Retinal pigment epithelial cell (primary cell): Measurements from ENCODE around the gene HCFC2.
"Not testable (repeated sequence)": the region's sequence is repeated elsewhere in the genome, so short reads cannot be mapped to it uniquely, and the experiment has no call there.

Source experiments
- DNase-seq: peaks from one replicate; pipeline ENCODE4 v3.0.0-alpha.2; 2010; ENCODE audit warnings: low read depth
- H3K4me3 ChIP-seq: 2 replicates; pipeline ENCODE4 v1.5.1; 2011; ENCODE audit warnings: mild to moderate bottlenecking, low read length, control low read depth, moderate library complexity
- CTCF ChIP-seq: conservative IDR thresholded peaks from 2 replicates; pipeline ENCODE4 v1.5.1; 2011; ENCODE audit warnings: low read depth, low read length, control low read depth, inconsistent platforms

HCFC2 gene

GRCh38 chr12:104106965-104107364, 42.6 kb downstream of the HCFC2 start:
- no peak for TF ChIP-seq CTCF

DNA sequence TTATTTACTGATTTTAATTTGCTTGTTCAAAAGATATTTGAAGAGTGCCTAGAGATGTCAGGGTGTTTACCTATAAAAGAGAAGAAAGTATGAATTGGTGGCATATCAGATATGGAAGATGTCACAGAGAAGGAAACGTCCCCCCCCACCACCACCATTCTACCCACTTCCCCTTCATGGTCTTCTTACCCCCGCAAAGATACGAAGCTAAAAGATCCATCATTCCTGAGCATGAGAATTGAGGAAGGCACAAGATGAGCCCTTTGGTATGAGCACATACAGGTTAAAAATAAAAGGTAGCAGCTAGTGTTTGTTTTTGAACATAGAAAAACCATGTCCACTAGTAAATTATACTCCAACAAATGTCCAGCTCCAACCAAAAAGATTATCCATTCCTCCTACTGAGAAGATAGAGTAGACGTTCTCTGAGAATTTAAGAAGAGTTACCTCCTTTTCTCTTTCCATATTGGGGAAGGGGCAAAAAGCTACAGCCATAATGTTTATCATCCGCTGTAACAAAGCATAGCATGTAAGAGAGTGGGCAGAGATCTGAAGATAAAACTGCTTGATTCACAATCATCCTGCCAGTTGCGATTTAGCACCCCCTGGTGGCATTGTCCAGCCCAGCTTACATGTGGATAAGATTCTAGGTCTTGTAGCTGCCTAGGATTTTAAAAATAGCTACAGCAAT, 44.6 kb downstream of the HCFC2 start:
- TF ChIP-seq CTCF, result peak; percentile 96
- peak; percentile 45 for DNase-seq
- no peak overlapping the region for H3K4me3 ChIP-seq

More at GRCh38 chr12:104106965-104107364, 42.6 kb downstream of the HCFC2 start:
- no peak overlapping the region for H3K4me3 ChIP-seq
- no peak for DNase-seq

- no peak for DNase-seq
- H3K4me3 ChIP-seq, result no peak overlapping the region
- no peak for TF ChIP-seq CTCF
These were observed 45.3 kb downstream of the HCFC2 start for GRCh38 chr12:104109446-104110271.

DNA sequence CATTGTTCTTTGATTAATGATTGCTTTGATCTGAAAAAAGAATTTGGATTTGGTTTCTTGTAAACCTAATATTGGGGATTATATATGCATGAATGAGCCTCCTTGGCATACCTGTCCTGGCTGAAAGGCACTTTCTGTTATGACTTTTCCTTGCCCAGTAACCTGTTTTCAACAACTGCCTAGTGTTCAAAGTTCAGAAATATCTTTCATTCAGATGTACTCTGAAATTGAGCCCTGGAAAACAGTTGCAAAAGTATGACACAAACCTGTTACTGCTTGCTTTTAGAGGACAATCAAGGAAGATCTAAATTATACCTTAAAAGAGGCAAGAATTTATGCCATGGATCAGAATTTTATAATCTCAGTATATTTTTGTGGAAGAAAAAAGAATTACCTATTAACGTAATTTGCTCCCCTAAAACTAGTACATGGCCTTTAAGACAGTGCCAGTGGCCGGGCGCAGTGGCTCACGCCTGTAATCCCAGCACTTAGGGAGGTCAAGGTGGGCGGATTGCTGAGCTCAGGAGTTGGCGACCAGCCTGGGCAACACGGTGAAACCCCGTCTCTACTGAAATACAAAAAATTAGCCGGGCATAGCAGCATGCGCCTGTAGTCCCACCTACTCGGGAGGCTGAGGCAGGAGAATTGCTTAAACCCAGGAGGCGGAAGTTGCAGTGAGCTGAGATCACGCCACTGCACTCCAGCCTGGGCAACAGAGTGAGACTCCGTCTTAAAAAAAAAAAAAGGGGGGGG, 50.7 kb downstream of the HCFC2 start:
- H3K4me3 ChIP-seq, DNase-seq: not testable (repeated sequence)

DNA sequence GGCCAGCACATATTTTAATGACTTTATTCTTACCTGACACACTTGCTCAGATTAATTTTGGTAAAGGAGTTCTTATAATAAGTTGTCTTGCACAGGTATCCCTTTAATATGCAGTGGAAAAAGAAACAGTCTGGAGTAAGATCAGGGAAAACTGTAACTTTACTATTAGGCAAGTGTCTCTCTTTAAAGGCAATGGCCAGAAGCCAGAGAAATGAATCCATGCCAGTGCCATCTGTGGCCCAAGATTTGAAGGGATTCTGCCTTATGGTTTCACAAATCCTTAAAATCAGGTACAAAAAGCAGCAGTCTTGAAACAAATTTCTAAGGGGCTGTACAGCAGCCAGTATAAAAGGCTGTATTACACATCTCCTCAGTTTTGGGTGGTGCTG, 51.2 kb downstream of the HCFC2 start:
- no peak for TF ChIP-seq CTCF
- H3K4me3 ChIP-seq, result no peak overlapping the region
- DNase-seq, result no peak

GRCh38 chr12:104121001-104121400, 56.7 kb downstream of the HCFC2 start:
- H3K4me3 ChIP-seq, result no peak overlapping the region
- no peak for TF ChIP-seq CTCF
- DNase-seq, result peak; percentile 38

DNA sequence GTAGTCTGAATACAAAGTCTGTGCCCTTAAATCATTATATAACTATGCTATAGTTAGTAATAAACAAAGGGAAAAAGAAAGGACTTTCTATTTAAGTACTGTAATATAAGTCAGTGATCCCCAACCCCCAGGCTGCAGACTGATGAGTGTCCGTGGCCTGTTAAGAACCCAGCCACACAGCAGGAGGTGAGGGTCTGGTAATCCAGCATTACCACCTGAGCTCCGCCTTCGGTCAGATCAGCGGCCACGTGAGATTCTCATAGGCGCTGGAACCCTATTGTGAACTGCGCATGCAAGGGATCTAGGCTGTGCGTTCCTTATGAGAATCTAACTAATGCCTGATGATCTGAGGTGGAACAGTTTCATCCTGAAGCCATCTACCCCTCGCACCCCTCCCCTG, 58.0 kb downstream of the HCFC2 start:
- no peak overlapping the region for H3K4me3 ChIP-seq
- no peak for DNase-seq
- no peak for TF ChIP-seq CTCF
